ENCODE results near the gene FBXL15.

Gene FBXL15

DNA sequence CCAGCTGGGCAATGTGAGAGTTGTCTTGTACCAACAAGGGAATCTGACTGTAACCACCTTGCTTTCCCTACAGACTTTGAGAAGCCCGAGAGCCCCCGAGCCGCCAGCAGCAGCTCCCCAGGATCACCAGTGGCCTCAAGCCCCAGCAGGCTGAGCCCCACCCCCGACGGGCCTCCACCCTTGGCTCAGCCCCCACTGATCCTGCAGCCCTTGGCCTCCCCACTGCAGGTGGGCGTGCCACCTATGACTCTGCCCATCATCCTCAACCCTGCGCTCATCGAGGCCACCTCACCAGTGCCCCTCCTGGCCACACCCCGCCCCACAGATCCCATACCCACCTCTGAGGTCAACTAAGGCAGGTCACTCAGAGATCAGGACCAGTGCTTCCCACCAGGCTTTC lies 38.7 kb upstream of the FBXL15 start:
- TF ChIP-seq, protein P1, sequence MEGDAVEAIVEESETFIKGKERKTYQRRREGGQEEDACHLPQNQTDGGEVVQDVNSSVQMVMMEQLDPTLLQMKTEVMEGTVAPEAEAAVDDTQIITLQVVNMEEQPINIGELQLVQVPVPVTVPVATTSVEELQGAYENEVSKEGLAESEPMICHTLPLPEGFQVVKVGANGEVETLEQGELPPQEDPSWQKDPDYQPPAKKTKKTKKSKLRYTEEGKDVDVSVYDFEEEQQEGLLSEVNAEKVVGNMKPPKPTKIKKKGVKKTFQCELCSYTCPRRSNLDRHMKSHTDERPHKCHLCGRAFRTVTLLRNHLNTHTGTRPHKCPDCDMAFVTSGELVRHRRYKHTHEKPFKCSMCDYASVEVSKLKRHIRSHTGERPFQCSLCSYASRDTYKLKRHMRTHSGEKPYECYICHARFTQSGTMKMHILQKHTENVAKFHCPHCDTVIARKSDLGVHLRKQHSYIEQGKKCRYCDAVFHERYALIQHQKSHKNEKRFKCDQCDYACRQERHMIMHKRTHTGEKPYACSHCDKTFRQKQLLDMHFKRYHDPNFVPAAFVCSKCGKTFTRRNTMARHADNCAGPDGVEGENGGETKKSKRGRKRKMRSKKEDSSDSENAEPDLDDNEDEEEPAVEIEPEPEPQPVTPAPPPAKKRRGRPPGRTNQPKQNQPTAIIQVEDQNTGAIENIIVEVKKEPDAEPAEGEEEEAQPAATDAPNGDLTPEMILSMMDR (IDR thresholded peaks at IDR 0.05; ENCODE audit: low read depth, low read length, missing control alignments) = no peak
- no peak overlapping the region for H3K4me3 ChIP-seq (replicated peaks; ENCODE audit: low read depth, low read length)
- no peak for DNase-seq (ENCODE audit: extremely low read depth, low read depth)

DNA sequence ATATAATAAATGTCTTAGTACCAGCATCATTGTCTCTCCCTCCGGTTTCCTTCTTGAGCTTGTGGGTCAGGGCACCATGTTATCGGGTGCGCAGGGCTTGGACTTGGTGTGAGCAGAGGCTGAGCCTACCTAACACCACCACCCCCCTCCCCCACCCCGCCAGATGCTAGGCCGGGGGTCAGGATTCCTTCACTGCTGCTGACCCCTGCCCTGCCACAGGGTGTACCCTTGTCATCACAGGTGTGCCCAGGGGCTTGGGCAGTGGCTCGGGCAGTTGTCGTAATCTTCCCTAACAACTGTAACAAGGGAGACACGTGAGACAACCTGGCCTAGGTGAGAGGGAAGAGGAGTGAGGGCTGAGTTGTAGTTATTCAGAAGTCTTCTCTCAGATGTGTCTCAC lies 37.8 kb upstream of the FBXL15 start:
- TF ChIP-seq, protein P1 (IDR thresholded peaks at IDR 0.05; ENCODE audit: low read depth, low read length, missing control alignments) = no peak
- H3K4me3 ChIP-seq (replicated peaks; ENCODE audit: low read depth, low read length) = no peak overlapping the region
- DNase-seq (ENCODE audit: extremely low read depth, low read depth) = no peak

DNA sequence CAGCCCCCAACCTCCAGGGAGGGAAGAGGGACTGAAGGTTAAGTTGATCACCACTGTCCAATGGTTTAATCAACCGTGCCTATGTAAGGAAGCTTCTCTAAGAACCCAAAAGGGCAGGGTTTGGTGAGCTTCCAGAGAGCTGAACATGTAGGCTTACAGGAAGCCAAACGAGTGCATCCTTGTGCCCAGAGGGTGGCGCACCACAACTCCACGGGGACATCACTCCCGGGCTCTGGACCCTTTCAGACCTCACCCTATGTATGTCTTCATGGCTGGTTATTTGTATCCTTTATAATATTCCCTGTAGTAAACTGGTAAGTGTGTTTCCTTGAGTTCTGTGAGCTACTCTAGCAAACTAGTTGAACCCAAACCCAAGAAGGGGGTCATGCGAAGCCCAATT lies 36.6 kb upstream of the FBXL15 start:
- DNase-seq (ENCODE audit: extremely low read depth, low read depth) = no peak
- TF ChIP-seq, protein P1 (IDR thresholded peaks at IDR 0.05; ENCODE audit: low read depth, low read length, missing control alignments) = peak; percentile 36
- no peak overlapping the region for H3K4me3 ChIP-seq (replicated peaks; ENCODE audit: low read depth, low read length)

DNA sequence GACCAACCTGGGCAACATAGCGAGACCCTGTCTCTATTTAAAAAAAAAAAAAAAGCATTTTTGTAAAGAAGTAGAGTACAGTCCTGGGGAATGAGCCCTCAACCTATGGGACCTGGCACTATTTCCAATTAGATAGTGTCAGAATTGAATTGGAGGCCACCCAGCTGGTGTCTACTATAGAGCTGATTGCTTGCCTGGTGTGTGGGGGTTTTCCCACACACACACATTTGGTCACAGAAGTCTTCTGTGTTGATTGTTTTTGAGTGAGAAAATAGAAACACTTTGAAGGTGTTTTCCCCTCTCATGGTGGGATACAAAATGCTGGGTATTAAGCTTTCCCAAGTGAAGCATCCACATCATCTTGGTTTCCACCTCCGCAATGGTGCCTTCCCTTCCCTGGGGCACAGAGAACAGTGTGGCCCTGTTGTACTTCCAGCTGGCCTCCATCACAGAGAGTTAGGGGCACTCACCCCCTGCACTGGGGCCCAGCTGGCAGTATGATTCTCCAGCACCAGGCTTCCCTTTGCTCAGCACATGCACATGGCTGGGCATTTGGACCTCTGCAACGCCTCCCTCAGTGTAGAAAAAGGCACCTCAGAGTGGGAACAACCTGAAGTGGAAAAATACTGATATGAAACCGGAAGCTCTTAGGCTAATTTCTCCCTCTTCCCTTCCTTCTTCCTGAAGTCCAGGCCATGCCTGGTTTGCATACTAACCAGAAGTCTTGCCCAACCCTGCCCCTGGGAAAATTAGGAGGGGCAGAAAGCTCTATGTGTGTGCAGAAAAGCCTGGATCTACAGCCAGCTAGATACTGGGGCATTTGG lies 35.8 kb upstream of the FBXL15 start:
- TF ChIP-seq, protein P1 (IDR thresholded peaks at IDR 0.05; ENCODE audit: low read depth, low read length, missing control alignments) = no peak
- DNase-seq (ENCODE audit: extremely low read depth, low read depth) = no peak
- no peak overlapping the region for H3K4me3 ChIP-seq (replicated peaks; ENCODE audit: low read depth, low read length)

DNA sequence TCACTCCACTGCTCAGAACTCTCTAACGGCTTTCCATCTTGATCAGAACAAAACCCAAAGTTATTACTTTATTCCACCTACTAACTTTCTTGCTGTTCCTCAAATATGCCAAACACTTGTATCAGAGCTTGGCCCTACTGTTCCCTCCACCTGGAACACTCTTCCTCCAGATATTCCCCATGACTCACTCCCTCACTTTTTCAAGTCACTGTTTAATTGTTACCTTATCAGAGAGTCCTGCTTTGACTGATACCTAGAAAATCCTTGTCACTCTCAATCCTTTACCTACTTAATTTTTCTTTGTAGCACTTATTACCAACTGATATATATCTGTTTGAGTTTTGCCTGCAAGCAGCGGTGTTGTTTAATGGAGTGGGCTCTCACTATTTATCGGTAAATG lies 30.7 kb upstream of the FBXL15 start:
- H3K4me3 ChIP-seq (replicated peaks; ENCODE audit: low read depth, low read length) = no peak overlapping the region
- TF ChIP-seq, protein P1 (IDR thresholded peaks at IDR 0.05; ENCODE audit: low read depth, low read length, missing control alignments) = no peak
- DNase-seq (ENCODE audit: extremely low read depth, low read depth) = no peak

DNA sequence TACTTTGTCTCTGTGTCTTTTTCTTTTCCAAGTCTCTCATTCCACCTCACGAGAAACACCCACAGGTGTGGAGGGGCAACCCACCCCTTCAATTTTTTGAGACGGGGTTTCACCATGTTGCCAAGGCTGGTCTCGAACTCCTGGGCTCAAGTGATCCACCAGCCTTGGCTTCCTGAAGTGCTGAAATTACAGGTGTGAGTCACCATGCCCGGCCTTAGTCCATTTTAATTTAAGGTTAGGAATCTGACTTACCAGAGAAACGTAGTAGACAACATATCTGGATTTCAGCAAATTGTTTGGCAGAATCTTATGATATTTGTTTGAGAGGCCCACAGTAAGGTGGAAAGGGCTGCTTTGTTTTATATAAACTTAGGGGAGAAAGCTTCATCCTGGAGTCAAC lies 28.3 kb upstream of the FBXL15 start:
- no peak overlapping the region for H3K4me3 ChIP-seq (replicated peaks; ENCODE audit: low read depth, low read length)
- TF ChIP-seq, protein P1 (IDR thresholded peaks at IDR 0.05; ENCODE audit: low read depth, low read length, missing control alignments) = no peak
- DNase-seq (ENCODE audit: extremely low read depth, low read depth) = no peak

All from HFF-Myc (cell line).